ENCODE data around the gene ZNF248. TPM values are rescaled to one million over a fixed set of nuclear protein-coding genes. Genes with fewer than 3 reads are reported as not detected.

Gene ZNF248
- total and polyA plus RNA-seq, 4 donors, result 1.8 to 7.9 (median 4.4) TPM

DNA sequence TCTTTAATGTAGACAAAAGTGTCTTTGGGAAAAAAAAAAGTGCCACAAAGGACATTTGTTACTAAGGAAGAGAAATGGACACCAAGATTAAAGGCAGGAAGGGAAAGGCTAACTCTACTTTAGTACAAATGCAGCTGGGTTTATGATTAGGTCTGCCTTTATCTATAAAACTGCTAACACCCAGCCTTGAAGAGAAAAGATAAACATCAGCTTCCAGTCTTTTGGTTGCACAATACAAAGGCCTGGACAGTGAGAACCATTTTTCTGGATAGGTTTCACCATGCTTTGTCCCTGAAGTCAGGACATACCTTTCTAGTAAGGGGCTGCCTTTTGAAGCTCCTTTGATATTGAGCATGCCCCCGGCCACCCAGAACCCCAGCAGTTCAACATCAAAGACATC is 45.1 kb downstream of the ZNF248 start:
- TF ChIP-seq, protein P1, sequence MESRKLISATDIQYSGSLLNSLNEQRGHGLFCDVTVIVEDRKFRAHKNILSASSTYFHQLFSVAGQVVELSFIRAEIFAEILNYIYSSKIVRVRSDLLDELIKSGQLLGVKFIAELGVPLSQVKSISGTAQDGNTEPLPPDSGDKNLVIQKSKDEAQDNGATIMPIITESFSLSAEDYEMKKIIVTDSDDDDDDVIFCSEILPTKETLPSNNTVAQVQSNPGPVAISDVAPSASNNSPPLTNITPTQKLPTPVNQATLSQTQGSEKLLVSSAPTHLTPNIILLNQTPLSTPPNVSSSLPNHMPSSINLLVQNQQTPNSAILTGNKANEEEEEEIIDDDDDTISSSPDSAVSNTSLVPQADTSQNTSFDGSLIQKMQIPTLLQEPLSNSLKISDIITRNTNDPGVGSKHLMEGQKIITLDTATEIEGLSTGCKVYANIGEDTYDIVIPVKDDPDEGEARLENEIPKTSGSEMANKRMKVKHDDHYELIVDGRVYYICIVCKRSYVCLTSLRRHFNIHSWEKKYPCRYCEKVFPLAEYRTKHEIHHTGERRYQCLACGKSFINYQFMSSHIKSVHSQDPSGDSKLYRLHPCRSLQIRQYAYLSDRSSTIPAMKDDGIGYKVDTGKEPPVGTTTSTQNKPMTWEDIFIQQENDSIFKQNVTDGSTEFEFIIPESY (IDR thresholded peaks at IDR 0.05), result no peak
- TF ChIP-seq FOXA2 (IDR thresholded peaks at IDR 0.05) (no peak), SP1 (IDR thresholded peaks at IDR 0.05) (no peak), GABPA (IDR thresholded peaks at IDR 0.05 in 1 of 2, conservative IDR thresholded peaks at IDR 0.05 in 1 of 2) (no peak), FOXA1 (IDR thresholded peaks at IDR 0.05) (no peak), TAF1 (conservative IDR thresholded peaks at IDR 0.05) (no peak), HNF4G (IDR thresholded peaks at IDR 0.05) (no peak)
- TF ChIP-seq, protein P2, sequence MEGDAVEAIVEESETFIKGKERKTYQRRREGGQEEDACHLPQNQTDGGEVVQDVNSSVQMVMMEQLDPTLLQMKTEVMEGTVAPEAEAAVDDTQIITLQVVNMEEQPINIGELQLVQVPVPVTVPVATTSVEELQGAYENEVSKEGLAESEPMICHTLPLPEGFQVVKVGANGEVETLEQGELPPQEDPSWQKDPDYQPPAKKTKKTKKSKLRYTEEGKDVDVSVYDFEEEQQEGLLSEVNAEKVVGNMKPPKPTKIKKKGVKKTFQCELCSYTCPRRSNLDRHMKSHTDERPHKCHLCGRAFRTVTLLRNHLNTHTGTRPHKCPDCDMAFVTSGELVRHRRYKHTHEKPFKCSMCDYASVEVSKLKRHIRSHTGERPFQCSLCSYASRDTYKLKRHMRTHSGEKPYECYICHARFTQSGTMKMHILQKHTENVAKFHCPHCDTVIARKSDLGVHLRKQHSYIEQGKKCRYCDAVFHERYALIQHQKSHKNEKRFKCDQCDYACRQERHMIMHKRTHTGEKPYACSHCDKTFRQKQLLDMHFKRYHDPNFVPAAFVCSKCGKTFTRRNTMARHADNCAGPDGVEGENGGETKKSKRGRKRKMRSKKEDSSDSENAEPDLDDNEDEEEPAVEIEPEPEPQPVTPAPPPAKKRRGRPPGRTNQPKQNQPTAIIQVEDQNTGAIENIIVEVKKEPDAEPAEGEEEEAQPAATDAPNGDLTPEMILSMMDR (IDR thresholded peaks at IDR 0.05; ENCODE audit: low read depth, low read length, missing input control), result no peak
- TF ChIP-seq, protein P3, sequence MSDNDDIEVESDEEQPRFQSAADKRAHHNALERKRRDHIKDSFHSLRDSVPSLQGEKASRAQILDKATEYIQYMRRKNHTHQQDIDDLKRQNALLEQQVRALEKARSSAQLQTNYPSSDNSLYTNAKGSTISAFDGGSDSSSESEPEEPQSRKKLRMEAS (IDR thresholded peaks at IDR 0.05), result no peak
- TF ChIP-seq, protein P4, sequence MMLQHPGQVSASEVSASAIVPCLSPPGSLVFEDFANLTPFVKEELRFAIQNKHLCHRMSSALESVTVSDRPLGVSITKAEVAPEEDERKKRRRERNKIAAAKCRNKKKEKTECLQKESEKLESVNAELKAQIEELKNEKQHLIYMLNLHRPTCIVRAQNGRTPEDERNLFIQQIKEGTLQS (IDR thresholded peaks at IDR 0.05), result no peak
- TF ChIP-seq, protein P5, sequence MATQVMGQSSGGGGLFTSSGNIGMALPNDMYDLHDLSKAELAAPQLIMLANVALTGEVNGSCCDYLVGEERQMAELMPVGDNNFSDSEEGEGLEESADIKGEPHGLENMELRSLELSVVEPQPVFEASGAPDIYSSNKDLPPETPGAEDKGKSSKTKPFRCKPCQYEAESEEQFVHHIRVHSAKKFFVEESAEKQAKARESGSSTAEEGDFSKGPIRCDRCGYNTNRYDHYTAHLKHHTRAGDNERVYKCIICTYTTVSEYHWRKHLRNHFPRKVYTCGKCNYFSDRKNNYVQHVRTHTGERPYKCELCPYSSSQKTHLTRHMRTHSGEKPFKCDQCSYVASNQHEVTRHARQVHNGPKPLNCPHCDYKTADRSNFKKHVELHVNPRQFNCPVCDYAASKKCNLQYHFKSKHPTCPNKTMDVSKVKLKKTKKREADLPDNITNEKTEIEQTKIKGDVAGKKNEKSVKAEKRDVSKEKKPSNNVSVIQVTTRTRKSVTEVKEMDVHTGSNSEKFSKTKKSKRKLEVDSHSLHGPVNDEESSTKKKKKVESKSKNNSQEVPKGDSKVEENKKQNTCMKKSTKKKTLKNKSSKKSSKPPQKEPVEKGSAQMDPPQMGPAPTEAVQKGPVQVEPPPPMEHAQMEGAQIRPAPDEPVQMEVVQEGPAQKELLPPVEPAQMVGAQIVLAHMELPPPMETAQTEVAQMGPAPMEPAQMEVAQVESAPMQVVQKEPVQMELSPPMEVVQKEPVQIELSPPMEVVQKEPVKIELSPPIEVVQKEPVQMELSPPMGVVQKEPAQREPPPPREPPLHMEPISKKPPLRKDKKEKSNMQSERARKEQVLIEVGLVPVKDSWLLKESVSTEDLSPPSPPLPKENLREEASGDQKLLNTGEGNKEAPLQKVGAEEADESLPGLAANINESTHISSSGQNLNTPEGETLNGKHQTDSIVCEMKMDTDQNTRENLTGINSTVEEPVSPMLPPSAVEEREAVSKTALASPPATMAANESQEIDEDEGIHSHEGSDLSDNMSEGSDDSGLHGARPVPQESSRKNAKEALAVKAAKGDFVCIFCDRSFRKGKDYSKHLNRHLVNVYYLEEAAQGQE (IDR thresholded peaks at IDR 0.05), result no peak
- Histone ChIP-seq H3K4me1 (ENCODE audit: control insufficient read depth in 4 of 4, insufficient read depth in 4 of 4, low read length in 3 of 4) (no peaks in the 10 kb centered on the region), H3K9me3 (ENCODE audit: control insufficient read depth in 4 of 4, low read length in 3 of 4) (peaks cover 8 to 27% (median 17%) of the 10 kb centered on the region in 4 donors), H3K36me3 (ENCODE audit: control insufficient read depth in 4 of 4, insufficient read depth in 3 of 4, low read depth in 1 of 4, low read length in 3 of 4) (peaks cover 0 to 1% (median 0%) of the 10 kb centered on the region in 4 donors), H3K9ac (ENCODE audit: low read depth in 1 of 2, low read length in 2 of 2) (no peak overlapping the region), H3K27ac (ENCODE audit: low read depth in 1 of 2, low read length in 2 of 2) (no peak overlapping the region), H3K4me3 (ENCODE audit: low read depth in 1 of 3, low read length in 3 of 3) (peak overlapping the region in 1 of 3 donors; percentile 22), H3K27me3 (ENCODE audit: control insufficient read depth in 4 of 4, insufficient read depth in 4 of 4, low read length in 3 of 4) (no peaks in the 10 kb centered on the region)
- DNase-seq (ENCODE audit: low spot score), result no peak
- WGBS, result 95% methylated on average over 1 of the region's 1 CpG

DNA sequence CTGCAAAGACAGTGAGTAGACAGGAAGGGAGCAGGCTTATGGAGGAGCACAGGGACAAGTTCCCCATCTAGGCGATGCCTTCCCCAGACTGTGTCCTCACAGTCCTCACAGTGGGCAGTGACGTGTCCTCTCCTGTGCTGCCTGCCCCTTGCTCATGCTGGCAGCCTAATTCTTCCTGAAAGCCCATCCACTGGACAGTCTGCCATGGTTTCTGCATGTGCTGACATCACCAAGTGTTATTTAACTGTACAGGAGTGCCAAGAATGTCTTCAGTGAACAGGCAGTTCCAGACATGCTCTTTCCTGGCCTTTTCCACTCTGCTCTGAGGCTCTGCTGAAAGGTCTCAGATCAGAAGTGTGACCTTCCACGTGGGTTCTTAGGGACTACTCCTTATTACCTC is 54.1 kb downstream of the ZNF248 start:
- H3K4me1 ChIP-seq (ENCODE audit: control insufficient read depth in 4 of 4, insufficient read depth in 4 of 4, low read length in 3 of 4), result no peaks in the 10 kb centered on the region
- H3K4me3 ChIP-seq (ENCODE audit: low read depth in 1 of 3, low read length in 3 of 3), result no peak overlapping the region
- WGBS, result 82% methylated on average over 3 of the region's 3 CpGs
- peaks cover 0 to 4% (median 0%) of the 10 kb centered on the region in 4 donors for H3K36me3 ChIP-seq (ENCODE audit: control insufficient read depth in 4 of 4, insufficient read depth in 3 of 4, low read depth in 1 of 4, low read length in 3 of 4)
- no peaks in the 10 kb centered on the region for H3K27me3 ChIP-seq (ENCODE audit: control insufficient read depth in 4 of 4, insufficient read depth in 4 of 4, low read length in 3 of 4)
- H3K9me3 ChIP-seq (ENCODE audit: control insufficient read depth in 4 of 4, low read length in 3 of 4), result peaks cover 0 to 2% (median 0%) of the 10 kb centered on the region in 4 donors
- no peak overlapping the region for H3K9ac ChIP-seq (ENCODE audit: low read depth in 1 of 2, low read length in 2 of 2)
- no peak overlapping the region for H3K27ac ChIP-seq (ENCODE audit: low read depth in 1 of 2, low read length in 2 of 2)
- TF ChIP-seq, protein P2 (IDR thresholded peaks at IDR 0.05; ENCODE audit: low read depth, low read length, missing input control), result no peak
- TF ChIP-seq JUND (IDR thresholded peaks at IDR 0.05) (no peak), FOXA2 (IDR thresholded peaks at IDR 0.05) (no peak)
- DNase-seq (ENCODE audit: low spot score), result no peak
